HUES64 (cell line): ENCODE data around the gene WNT3.

ENCODE experiments used
- H3K27ac ChIP-seq: 2 replicates; pipeline ENCODE4 v1.7.0; 2013; ENCODE audit warnings: low read depth, low read length, inconsistent platforms
- H3K27me3 ChIP-seq: 2 replicates; pipeline ENCODE4 v1.6.1; 2013; ENCODE audit warnings: mild to moderate bottlenecking, low read length; ENCODE audit not compliant: insufficient read depth
- H3K36me3 ChIP-seq: 2 replicates; pipeline ENCODE4 v1.6.1; 2013; ENCODE audit warnings: mild to moderate bottlenecking, low read length; ENCODE audit not compliant: insufficient read depth
- H3K4me1 ChIP-seq: 2 replicates; pipeline ENCODE4 v1.6.1; 2013; ENCODE audit warnings: mild to moderate bottlenecking, low read length, moderate library complexity; ENCODE audit not compliant: insufficient read depth
- H3K4me3 ChIP-seq: 2 replicates; pipeline ENCODE4 v1.5.1; 2013; ENCODE audit warnings: mild to moderate bottlenecking, low read length, moderate library complexity
- H3K9ac ChIP-seq: 2 replicates; pipeline ENCODE4 v1.6.1; 2013; ENCODE audit warnings: mild to moderate bottlenecking, low read depth, low read length
- H3K9me3 ChIP-seq: 2 replicates; pipeline ENCODE4 v1.6.1; 2013; ENCODE audit warnings: low read depth, low read length; ENCODE audit not compliant: insufficient read depth
- WGBS: fragments of 150-250, 120-280 bp; methylation state at CpG from one replicate; pipeline ENCODE4 v1.1.7; 2013; ENCODE audit warnings: missing lambda C conversion rate; 5-methylcytosine and 5-hydroxymethylcytosine counted together

The WNT3 gene

DNA sequence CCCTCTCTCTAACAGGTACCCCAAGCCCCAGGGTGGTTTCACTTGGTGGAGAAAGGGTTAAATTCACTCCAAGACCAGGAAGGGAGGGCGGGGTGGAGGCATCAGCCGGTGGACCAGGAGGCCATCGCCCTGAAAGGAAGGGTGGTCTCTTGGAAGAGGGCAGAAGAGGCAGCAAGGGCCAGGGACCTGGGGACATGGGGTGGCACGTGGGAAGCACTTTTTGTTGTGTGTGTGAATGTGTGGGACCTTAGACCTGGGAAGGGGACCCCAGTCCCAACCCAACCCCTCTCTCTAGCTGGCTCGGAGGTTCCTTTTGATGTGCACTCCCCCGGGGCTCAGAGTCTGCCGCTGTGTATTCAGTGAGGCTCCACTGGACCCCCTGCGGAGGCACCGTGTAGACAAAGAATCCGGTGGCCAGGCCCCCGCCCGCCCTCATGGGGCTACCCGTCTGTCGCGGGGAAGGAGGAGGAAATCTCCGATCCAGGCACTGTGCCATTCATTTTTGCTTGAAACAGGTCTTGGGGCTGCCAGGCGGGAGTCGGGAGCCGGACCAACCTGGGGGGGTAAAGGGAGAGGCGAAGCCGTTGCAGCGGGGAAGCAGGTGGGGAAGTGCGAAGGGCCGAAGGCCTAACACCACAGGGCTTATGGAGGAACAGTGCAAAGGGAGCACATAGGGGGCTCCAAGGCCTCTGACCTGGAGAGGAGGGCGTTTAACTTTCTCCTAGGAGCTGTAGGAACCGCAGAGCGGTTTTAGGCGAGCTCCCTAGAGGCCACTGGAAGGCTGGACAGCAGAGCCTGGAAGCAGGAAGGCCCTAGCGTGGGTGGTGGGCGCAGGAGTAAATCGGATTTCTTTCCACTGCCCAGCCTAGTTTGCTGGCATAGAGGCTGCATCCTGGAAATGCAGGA lies 3.2 kb upstream of the WNT3 start:
- peaks cover 65% of the 10 kb centered on the region for H3K27me3 ChIP-seq
- no peak overlapping the region for H3K27ac ChIP-seq
- WGBS: 6% methylated on average over 31 of the region's 31 CpGs
- no peaks in the 10 kb centered on the region for H3K36me3 ChIP-seq
- peak overlapping the region; percentile 36 for H3K4me3 ChIP-seq
- H3K9ac ChIP-seq: no peak overlapping the region
- H3K4me1 ChIP-seq: peaks cover 29% of the 10 kb centered on the region
- no peaks in the 10 kb centered on the region for H3K9me3 ChIP-seq

DNA sequence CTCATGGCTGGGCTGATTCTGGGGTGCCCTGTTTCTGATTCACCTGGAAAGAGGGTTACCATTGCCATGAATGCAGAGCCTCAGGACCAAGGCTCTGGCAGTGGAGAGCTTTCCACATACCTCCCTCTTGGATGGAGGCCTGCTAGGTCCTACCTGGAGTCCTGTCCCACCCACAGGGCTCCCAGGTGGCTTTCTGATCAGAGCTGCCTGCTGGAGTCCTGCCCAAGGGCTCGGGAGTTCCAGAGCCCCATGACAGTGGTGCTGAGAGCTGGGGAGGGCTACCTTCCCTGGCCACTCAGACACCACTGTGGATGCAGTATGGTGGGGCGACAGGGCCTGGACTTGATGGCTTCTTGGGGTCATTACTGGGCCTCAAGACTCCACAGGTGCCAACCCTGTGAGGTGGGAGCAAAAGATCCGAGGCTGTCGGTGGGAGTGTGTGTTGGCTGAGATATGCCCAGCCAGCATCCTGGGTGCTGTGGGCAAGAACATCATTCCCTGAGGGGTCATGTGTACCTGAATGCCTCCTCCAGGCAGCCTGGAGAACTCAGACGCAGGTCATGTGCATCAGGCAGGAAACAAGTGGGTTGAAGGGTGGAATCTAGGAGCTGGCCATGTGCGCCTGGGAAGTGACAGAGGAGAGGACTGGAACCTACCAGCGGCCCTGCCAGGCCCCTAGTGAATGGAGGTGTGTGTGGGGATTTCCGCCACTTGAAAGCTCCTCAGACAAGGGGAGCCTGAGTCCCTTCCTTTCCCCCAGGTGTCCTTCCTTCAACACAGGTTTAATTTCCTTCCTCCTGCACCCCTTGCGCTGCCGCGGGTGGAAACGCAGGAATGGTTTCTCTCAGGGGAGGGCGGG lies 2.3 kb upstream of the WNT3 start:
- Histone ChIP-seq H3K27ac (no peak overlapping the region), H3K27me3 (peaks cover 75% of the 10 kb centered on the region), H3K9ac (no peak overlapping the region), H3K9me3 (no peaks in the 10 kb centered on the region), H3K4me1 (peaks cover 38% of the 10 kb centered on the region), H3K36me3 (no peaks in the 10 kb centered on the region), H3K4me3 (peak overlapping the region; percentile 64)
- WGBS: 37% methylated on average over 13 of the region's 13 CpGs

DNA sequence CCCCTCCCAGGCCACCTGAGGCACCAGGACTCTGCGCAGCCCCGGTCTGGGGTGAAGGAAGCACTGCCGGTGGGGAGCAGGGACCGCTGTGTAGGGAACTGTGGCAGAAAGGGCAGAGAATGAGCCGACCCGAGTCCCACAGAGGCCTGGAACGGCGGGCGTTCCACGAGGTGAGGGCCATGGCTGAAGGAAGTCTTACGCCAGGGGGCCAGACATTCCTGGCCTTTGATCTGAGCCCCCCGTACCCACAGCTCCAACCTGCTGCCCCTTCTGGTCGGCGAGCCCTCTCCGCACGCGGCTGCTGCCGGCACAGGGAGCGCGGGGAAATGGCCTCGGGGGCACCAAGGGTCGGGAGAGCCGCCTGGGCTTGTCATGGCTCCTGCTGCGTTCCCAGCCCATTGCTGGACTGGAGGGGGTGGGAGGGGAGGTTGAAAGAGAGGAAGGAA lies 1.4 kb upstream of the WNT3 start:
- WGBS: 2% methylated on average over 24 of the region's 24 CpGs
- Histone ChIP-seq H3K9ac (peak overlapping the region; percentile 34; the same call in 1 of the 2 replicates), H3K36me3 (no peaks in the 10 kb centered on the region), H3K27me3 (peaks cover 82% of the 10 kb centered on the region), H3K4me1 (peaks cover 41% of the 10 kb centered on the region), H3K9me3 (no peaks in the 10 kb centered on the region), H3K27ac (peak overlapping the region; percentile 51; the same call in 1 of the 2 replicates), H3K4me3 (peak overlapping the region; percentile 64)

DNA sequence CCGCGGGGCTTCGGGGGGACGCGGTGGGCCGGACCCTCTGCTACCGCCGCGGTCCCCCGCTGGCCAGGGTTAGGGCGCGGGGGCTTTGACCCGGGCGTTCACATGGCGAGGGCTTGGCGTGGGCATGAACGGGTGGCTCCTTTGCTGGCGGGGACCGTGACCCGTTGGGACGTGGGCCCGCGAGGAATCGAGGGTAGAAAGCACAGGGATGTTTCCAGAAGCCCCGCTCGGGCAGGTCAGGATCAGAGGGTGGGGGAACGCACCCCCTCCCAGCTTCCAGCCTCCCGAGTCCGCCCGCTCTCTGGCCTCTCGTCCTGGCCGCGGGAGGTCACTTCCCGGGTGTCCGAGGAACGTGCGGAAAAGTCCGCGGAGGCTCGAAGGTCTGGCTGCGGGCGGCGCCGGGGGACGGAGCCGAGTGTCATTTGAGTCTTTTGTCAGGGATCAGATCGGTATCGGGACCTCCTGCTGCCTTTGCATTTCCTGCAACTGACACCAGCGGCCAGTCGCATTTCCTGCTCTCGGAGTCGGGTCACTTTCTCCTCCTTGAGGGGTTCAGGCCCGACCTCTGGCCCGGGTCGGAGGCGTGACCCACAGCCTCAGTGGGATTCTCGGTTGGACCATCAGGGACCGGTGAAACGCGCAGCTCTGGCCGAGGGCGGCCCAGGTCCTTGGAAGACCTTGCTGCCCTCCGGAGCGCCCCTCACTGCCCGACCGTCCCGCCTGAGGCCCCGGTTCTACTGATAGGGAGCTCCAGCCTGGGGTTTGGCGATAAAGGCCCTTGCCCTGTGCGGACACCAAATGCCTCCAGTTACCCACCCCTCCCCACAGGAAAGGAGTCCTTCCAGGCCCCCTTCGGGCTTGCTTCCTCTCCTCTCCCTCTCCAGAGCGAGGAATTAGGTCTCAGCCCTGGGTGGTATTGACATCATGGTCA lies 702 bp upstream of the WNT3 start:
- under 1% methylated on average over 72 of the region's 72 CpGs for WGBS
- peak overlapping the region; percentile 51 for H3K27ac ChIP-seq

DNA sequence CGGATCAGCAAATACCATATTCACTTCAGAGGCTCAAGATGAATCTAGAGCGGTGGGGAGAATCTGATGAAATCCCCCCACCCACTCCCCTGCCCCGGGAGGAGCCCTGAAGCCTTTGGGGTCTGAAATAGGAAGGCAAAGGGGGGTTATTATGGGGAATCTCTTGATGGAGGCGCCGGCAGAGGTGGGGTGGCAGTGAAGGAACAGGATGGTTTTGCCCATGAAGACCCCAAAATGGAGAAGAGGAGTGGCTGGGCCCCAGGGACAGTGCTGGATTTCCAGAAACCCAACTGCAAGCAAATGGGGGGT lies 637 bp downstream of the WNT3 start:
- H3K9ac ChIP-seq: no peak overlapping the region
- peaks cover 79% of the 10 kb centered on the region for H3K27me3 ChIP-seq
- peak overlapping the region; percentile 64 for H3K4me3 ChIP-seq
- H3K4me1 ChIP-seq: peaks cover 56% of the 10 kb centered on the region
- H3K27ac ChIP-seq: no peak overlapping the region
- H3K36me3 ChIP-seq: no peaks in the 10 kb centered on the region
- no peaks in the 10 kb centered on the region for H3K9me3 ChIP-seq
- WGBS: under 1% methylated on average over 5 of the region's 5 CpGs

More for the DNA sequence above, 702 bp upstream of the WNT3 start:
- peaks cover 46% of the 10 kb centered on the region for H3K4me1 ChIP-seq
- peak overlapping the region; percentile 34 for H3K9ac ChIP-seq
- peaks cover 79% of the 10 kb centered on the region for H3K27me3 ChIP-seq
- H3K4me3 ChIP-seq: peak overlapping the region; percentile 64
- no peaks in the 10 kb centered on the region for H3K36me3 ChIP-seq
- no peaks in the 10 kb centered on the region for H3K9me3 ChIP-seq

DNA sequence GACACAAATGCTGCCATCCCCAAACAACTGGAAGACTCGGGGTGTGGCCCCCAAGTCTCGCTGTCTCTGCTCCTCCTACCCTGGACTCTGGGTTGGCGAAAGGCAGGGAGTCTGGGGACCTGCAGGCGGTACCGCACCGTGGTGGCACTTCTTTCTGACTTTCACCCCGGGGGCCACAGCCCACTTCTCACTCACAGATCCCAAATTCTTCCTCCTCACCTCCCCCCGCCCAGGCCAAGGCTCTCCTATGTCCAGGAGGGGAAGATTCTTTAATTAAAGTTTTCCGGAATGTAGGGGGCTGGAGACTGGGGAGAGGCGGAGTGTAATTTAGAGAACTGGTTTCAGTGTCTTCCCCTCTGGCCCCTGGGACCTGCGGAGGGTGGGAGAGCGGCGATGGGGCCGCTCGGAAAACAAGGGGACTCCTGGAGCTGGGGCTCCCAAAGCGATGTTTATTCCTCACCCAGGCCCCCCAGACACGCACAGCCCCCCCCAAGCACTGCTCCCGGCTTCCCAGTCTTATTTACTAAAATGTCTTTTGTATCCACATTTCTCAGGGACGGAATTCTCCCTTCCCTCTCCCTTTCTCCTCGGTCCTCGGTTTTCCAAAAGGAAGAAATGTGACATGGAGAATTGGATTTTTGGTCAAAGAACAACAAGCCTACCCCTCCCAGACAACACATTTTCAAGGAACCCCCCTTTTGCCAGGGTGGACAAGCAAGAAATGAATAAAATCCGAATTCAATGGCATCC lies 1.2 kb downstream of the WNT3 start:
- H3K9ac ChIP-seq: peak overlapping the region; percentile 24; the same call in 1 of the 2 replicates
- H3K4me3 ChIP-seq: peak overlapping the region; percentile 64
- WGBS: 5% methylated on average over 21 of the region's 22 CpGs
- no peak overlapping the region for H3K27ac ChIP-seq
- peaks cover 75% of the 10 kb centered on the region for H3K27me3 ChIP-seq
- peaks cover 60% of the 10 kb centered on the region for H3K4me1 ChIP-seq
- H3K9me3 ChIP-seq: no peaks in the 10 kb centered on the region
- no peaks in the 10 kb centered on the region for H3K36me3 ChIP-seq

DNA sequence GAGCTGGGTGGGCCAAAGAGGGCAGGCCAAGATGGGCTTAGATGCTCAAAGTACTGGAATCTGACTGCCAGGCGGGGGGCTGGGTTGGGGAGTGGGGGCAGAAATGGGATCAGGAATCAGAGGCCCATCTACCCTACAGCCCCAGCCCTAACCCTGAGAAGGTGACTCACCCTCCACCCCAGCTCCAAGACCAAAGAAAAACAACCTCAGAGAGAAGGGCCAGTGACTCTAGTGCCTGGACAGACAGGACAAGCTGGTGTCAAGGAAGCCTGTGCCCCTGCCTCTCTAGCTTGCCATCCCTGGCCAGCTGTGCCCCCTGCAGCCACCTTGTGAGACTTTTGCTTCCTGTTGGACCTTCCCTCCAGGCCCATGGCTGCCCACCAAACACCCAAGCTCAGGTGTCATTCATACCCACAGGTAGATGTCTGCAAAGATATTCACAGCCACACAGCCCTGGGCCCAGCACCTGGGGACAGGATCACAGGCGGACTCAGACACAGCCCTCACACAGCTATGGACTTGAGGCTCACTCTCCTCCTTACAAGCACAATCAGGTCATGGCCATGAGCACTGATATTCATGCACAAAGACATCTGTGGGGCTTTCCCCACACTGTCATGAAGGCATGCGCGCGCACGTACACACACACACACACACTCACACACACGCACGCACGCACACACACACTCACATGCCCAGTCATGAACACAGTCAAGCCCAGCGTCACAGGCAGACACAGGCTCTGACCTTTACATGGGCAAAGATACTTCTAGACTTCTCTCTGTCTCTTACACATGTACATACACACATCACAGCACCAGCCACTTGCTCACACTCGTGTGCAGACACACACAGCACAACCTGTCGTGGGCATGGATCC lies 2.8 kb downstream of the WNT3 start:
- Histone ChIP-seq H3K36me3 (no peaks in the 10 kb centered on the region), H3K9me3 (no peaks in the 10 kb centered on the region), H3K4me1 (peaks cover 52% of the 10 kb centered on the region), H3K9ac (no peak overlapping the region), H3K4me3 (no peak overlapping the region), H3K27ac (no peak overlapping the region), H3K27me3 (peaks cover 59% of the 10 kb centered on the region)
- WGBS: 76% methylated on average over 12 of the region's 12 CpGs

DNA sequence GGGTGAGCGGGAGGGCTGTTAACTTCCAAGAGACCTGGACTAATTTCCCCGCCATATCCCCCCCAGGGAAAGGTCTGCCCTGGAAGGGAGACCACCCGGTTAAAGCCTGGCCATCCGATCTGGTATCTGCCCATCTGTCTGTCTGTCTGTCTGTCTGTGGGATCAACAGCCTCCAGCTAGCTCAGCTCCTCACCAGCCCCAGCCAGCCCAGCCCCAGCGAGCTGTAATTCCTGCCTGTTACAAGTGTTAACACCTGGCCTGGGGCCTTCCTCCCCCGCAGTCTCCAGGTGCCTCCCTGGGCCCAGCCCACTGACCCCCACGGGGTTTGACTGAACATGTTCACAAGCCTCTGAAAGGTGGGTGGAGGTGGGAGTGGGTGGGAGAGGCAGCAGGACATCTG lies 4.0 kb downstream of the WNT3 start:
- Histone ChIP-seq H3K36me3 (no peaks in the 10 kb centered on the region), H3K27ac (no peak overlapping the region), H3K4me1 (peaks cover 45% of the 10 kb centered on the region), H3K9me3 (no peaks in the 10 kb centered on the region), H3K9ac (no peak overlapping the region), H3K4me3 (no peak overlapping the region), H3K27me3 (peaks cover 46% of the 10 kb centered on the region)
- 76% methylated on average over 7 of the region's 7 CpGs for WGBS

DNA sequence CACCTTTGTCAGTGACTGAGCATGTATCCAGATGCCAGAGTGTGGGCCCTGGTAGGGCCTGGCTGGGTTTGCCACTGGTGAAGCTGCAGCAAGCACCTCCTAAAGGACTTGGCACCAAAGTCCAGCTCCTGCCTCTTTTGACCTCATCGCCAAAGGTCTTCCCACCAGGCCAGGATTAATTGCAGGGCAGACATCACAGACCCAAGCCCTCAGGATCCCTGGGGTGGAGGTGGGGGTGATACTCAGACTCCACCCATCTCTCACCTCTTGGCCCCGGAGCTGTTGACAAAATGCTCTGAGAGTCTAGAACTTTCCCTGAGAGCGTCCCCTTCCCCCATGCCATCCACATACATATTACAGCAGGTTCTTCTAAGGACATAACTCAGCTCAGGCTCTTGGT lies 4.6 kb downstream of the WNT3 start:
- Histone ChIP-seq H3K4me1 (peaks cover 47% of the 10 kb centered on the region), H3K27me3 (peaks cover 41% of the 10 kb centered on the region)

More for the DNA sequence above, 4.6 kb downstream of the WNT3 start:
- Histone ChIP-seq H3K4me3 (no peak overlapping the region), H3K27ac (no peak overlapping the region), H3K36me3 (no peaks in the 10 kb centered on the region), H3K9ac (no peak overlapping the region), H3K9me3 (no peaks in the 10 kb centered on the region)
- WGBS: 86% methylated on average over 3 of the region's 3 CpGs
